Activated naive CD4-positive, alpha-beta T cell treated with Interleukin-2 at 50 U/mL for 16 hours (primary cell): Measurements from ENCODE around the gene S100A4.
"Not testable (repeated sequence)": the region's sequence is repeated elsewhere in the genome, so short reads cannot be mapped to it uniquely, and the experiment has no call there.

ENCODE experiments used
- DNase-seq: peaks from one replicate; pipeline ENCODE4 v3.0.0-alpha.2; 2020

S100A4 gene

GRCh38 chr1:153532181-153532580 lies 13.4 kb downstream of the S100A4 start:
- peak; percentile 49 for DNase-seq

DNA sequence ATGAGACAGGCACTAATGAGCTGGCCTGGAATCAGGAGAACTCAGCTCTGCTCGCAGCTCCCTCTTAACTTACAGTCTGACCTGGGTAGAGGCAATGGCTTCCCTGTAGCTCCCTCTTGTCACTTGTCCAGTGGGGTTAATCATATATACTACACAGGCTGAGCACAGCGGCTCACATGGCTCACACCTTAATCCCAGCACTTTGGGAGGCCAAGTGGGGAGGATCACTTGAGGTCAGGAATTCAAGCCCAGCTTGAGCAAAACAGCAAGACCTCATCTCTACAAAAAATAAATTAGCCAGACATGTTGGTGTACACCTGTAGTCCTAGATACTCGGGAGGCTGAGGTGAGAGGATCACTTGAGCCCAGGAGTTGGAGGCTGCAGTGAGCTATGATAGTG lies 14.0 kb downstream of the S100A4 start:
- no peak for DNase-seq

DNA sequence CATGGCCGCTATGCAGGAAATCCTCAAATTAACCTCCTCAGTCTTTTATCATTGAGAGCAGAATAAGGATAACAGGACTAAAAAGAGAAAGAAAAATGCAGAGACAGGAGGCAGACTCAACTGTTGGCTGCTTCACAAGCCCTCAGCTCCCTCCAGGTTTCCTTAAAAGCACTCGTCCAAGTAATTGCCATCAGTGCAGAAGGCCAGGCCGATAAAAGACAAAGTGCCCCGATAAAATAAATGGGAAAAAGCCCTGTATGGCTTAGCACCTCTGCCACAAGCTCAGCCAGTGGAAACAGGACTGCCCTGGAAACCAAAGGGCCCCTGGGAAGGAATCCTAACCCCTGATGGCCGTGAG lies 17.9 kb downstream of the S100A4 start:
- no peak for DNase-seq

- no peak for DNase-seq
These were observed 18.5 kb downstream of the S100A4 start for GRCh38 chr1:153527023-153527682.

- DNase-seq = no peak
These were observed 19.5 kb downstream of the S100A4 start for GRCh38 chr1:153526132-153526543.

DNA sequence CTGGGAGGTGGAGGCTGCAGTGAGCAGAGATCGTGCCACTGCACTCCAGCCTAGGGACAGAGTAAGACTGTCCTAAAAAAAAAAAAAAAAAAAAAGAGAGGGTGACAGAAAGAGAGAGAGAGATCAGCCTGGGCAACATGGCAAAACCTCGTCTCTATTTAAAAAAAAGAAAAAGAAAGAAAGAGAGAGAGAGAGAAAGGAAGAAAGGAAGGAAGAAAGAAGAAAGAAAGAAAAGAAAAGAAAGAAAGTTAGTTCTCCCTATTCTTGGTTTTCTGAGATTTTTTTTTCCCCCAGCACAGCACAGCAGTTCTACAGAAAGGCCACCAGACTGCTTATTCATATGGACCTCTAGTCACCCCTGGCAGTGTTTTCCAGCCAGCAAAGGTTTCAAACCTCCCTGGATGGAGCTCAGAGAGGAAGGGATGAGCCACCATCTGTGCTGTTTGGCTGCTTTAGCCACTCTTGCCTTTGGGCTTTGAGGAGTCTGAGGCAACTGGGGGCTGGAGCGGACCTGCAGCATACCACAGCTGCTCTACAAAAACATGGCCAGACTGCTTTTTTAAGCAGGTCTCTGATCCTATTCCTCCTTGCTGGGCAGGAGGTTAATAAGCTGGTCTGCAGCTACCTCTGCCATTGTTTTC lies 20.4 kb downstream of the S100A4 start:
- DNase-seq = no peak

DNA sequence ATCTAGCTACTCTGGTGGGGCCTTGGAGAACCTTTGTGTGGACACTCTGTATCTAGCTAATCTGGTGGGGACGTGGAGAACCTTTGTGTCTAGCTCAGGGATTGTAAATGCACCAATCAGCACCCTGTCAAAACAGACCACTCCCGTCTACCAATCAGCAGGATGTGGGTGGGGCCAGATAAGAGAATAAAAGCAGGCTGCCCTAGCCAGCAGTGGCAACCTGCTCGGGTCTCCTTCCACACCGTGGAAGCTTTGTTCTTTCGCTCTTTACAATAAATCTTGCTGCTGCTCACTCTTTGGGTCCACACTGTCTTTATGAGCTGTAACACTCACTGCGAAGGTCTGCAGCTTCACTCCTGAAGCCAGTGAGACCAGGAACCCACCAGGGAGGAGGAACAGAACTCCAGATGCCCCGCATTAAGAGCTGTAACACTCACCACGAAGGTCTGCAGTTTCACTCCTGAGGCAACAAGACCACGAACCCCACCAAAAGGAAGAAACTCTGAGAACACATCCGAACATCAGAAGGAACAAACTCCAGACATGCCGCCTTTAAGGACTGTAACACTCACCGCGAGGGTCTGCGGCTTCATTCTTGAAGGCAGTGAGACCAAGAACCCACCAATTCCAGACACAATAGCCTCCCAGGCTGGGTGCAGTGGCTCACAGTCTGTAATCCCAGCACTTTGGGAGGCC lies 23.1 kb downstream of the S100A4 start:
- not testable (repeated sequence) for DNase-seq

GRCh38 chr1:153521808-153522207 lies 23.8 kb downstream of the S100A4 start:
- not testable (repeated sequence) for DNase-seq

DNA sequence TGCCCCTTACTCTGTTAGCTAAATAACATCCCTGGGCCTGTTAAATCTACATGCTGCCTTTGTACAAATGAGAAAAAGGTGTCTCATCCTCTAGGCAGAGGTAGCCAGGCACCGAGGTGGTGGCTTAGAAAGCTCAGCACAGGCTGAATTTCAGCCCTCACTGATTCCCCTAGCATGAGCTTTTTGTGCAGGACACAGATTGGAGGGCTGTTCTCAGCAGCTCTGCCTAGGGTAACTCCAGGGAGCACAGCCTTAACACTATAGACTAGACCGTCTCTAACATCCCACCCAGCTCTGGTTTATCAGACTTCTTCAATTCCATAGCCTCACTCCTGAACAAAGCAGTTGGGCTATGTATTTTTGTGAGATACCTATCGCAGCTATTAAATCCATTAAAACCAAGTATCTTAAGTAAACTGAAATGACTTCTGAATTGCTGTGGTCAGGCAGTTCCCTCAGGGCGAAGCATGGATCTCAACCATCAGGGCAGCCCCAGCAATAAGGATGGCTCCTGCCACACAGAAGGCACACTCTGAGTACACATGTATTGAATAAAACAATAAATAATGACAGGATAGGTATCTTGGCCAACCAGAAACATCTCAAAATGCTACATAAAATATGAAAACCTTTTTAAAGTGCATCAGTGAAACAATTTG lies 24.7 kb downstream of the S100A4 start:
- DNase-seq = no peak

DNA sequence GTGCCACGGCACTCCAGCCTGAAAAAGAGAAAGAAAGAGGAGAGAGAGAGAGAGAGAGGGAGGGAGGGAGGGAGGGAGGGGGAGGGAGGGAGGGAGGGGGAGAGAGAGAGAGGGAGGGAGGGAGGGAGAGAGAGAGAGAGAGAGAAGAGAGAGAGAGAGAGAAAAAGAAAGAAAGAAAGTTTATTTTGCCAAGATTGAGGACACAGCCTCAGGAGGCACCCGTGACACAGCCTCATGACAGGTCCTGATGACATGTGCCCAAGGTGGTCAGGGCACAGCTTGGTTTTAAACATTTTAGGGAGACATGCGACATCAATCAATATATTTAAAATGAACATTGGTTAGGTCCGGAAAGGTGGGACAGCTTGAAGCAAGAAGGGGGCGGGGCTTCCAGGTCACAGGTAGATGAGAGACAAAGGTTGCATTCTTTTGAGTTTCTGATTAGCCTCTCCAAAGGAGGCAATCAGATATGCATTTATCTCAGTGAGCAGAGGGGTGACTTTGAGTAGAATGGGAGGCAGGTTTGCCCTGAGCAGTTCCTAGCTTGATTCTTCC lies 25.4 kb downstream of the S100A4 start:
- DNase-seq = not testable (repeated sequence)

GRCh38 chr1:153519242-153519641 lies 26.4 kb downstream of the S100A4 start:
- no peak for DNase-seq

- DNase-seq = no peak
These were observed 29.9 kb downstream of the S100A4 start for GRCh38 chr1:153515504-153516394.

DNA sequence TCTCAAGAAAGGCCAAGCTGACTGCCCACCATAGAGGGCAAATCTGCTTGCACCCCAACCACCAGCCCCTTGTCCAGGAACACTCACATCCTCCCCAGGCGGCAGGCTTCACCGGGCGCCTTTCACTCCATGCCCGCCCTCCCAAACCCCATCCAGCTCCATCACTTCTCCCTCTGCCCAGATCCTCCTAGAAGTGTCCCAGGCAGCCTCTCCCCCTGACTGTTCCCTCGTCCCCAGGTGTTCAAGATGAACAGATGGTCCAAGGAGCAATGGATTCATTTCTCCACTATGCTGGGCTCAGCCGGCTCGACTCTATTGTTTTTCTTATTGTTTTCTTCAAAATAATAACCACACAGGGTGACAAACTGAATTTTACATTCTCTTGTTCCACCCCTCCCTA lies 31.9 kb downstream of the S100A4 start:
- DNase-seq = no peak

DNA sequence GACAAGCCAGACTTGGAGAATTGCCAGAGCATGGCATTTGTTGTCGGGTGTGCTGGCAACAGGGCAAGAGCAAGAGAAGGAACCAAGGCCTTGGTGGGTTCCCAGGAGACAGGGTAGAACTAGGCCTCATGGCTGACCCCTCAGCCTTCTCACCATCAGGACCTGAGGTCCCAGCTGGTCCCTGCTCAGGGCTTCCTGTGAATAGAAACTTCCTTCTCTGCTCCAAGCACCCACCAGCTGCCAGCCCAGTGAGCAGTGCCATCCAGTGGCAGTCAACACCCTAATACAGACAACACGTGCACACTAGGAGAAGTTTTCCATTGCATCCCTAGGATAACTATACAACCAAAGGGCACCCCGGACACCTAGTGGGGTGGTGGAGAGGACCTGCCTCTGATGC lies 32.6 kb downstream of the S100A4 start:
- DNase-seq = no peak

- DNase-seq = peak; percentile 83
These were observed 34.6 kb downstream of the S100A4 start for GRCh38 chr1:153510984-153511410.

GRCh38 chr1:153509729-153510354 lies 35.8 kb downstream of the S100A4 start:
- peak; percentile 70 for DNase-seq

- DNase-seq = no peak
These were observed 36.6 kb downstream of the S100A4 start for GRCh38 chr1:153509036-153509435.

DNA sequence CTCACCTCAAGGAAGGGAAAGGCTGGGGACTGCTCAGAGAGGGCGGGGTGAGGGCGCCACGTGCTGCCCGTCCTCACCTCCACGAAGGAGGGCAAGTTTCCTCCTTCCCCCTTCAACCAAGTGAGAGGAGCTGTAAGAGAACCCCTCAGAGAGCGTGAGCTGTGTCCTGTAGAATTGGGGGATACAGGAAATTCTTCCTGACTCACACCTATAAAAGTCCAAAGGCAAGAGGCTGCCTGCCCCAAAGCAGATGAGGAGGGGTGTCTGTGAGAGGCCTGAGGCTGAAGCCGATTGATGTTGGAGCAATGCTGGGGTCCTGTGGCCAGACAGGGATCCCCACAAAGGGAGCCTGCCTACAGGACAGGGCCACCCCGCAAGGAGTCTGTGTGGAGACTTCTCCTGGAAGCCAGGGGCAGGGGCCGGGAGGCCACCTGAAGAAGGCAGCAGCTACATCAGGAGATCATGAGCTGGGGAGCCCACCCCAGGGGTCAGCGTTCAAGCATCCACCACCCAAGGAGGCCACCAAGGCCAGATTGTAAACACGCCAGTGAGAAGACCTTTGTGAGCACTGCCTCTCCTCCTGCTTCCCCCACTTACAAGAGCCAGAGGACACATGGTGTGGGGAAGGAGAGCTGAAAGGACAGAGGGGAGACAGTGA lies 37.6 kb downstream of the S100A4 start:
- no peak for DNase-seq

DNA sequence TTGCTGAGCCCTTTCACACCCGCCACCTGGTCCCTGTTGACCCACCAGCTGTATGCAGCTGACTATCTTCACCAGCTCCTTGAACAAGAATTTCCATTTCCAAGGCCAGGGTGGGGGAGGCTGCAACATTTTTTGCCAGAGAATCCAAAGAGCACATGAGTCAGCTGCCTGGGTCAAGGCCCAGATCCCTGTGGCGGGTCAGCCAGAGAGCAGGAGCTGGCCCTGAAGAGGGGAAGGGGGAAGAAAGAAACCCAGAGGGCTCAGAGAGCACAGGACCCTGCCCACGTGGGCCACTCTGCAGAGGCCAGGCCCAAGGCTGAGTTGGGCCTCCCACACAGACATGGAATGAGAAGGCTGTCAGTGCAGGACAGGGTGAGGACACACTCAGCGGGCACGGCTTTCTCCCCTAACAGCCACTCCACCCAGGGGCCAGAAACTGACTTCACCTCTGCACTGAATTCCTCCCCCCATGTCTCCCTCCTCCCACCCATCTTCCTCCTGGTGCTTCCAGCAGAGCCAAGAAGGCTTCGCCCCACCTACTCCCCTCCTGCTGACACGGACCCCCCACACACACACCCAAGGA lies 38.7 kb downstream of the S100A4 start:
- no peak for DNase-seq

DNA sequence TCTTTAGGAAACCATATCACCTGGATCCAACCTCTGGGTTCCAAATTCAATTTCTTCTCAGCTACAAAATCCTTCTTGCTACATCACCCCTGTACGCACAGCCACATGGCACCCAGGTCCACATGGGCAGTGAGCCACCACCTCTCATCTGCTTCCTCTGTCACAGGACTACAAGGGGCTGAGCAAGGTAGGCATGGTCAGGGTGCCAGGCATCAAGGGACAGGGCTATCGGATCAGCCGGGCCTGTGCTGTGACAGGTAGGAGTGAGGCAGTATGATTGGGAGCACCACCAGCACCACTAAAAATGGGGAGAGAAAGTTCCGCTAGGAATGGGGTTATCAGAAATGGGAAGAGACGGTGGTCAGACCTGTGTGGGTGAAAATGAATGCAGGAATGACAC lies 39.2 kb downstream of the S100A4 start:
- no peak for DNase-seq

- DNase-seq = no peak
These were observed 40.0 kb downstream of the S100A4 start for GRCh38 chr1:153505576-153505975.
